GM23338 (cell line): ENCODE results near the gene ZNF614. TPM values are rescaled to one million over a fixed set of nuclear protein-coding genes. Genes with fewer than 3 reads are reported as not detected.

Experiments
- ATAC-seq: fragments of 200-7000 bp; cut with Tn5 transposase; 3 replicates; pipeline ENCODE4 v1.9.1; 2020
- DNase-seq: peaks from one replicate; pipeline ENCODE4 v3.0.0-alpha.2; 2015; ENCODE audit warnings: low spot score
- H2AFZ ChIP-seq: fragments of 200-600 bp; sonication (generic); 2 replicates; pipeline ENCODE4 v1.8.0; 2016; ENCODE audit warnings: antibody characterized with exemption, mild to moderate bottlenecking, moderate library complexity
- H3F3A ChIP-seq: fragments of 200-600 bp; sonication (generic); replicated peaks from 2 replicates; pipeline ENCODE4 v1.8.0; 2017; ENCODE audit warnings: antibody characterized with exemption, mixed run types, low read depth
- H3K27ac ChIP-seq: fragments of 200-600 bp; sonication (generic); 2 replicates; pipeline ENCODE4 v1.6.1; 2016; ENCODE audit warnings: low read depth
- H3K27me3 ChIP-seq: fragments of 200-600 bp; sonication (generic); 2 replicates; pipeline ENCODE4 v1.8.0; 2016; ENCODE audit warnings: mild to moderate bottlenecking, mixed run types, moderate library complexity; ENCODE audit not compliant: insufficient read depth
- H3K36me3 ChIP-seq: fragments of 200-600 bp; sonication (generic); 2 replicates; pipeline ENCODE4 v1.8.0; 2016; ENCODE audit warnings: mild to moderate bottlenecking; ENCODE audit not compliant: insufficient read depth
- H3K4me1 ChIP-seq: fragments of 200-600 bp; sonication (generic); 2 replicates; pipeline ENCODE4 v1.8.0; 2016; ENCODE audit warnings: mild to moderate bottlenecking, moderate library complexity; ENCODE audit not compliant: insufficient read depth
- H3K4me2 ChIP-seq: fragments of 200-600 bp; sonication (generic); 2 replicates; pipeline ENCODE4 v1.7.1; 2017; ENCODE audit warnings: mixed run types
- H3K4me3 ChIP-seq: fragments of 200-600 bp; sonication (generic); 2 replicates; pipeline ENCODE4 v1.6.1; 2016; ENCODE audit warnings: mixed run types
- H3K79me2 ChIP-seq: fragments of 200-600 bp; sonication (generic); replicated peaks from 2 replicates; pipeline ENCODE4 v1.8.0; 2017; ENCODE audit warnings: mild to moderate bottlenecking; ENCODE audit not compliant: insufficient read depth
- H3K9me2 ChIP-seq: fragments of 200-600 bp; sonication (generic); 2 replicates; pipeline ENCODE4 v1.8.0; 2017; ENCODE audit not compliant: insufficient read depth
- H4K20me1 ChIP-seq: fragments of 200-600 bp; sonication (generic); replicated peaks from 2 replicates; pipeline ENCODE4 v1.8.0; 2017; ENCODE audit warnings: mild to moderate bottlenecking; ENCODE audit not compliant: insufficient read depth
- H3K27ac Mint-ChIP-seq: 2 replicates; pipeline ENCODE4 v1.8.0; 2020; ENCODE audit warnings: inconsistent platforms, mild to moderate bottlenecking, moderate library complexity, mixed read lengths
- H3K27me3 Mint-ChIP-seq: 3 replicates; pipeline ENCODE4 v1.8.0; 2022; ENCODE audit warnings: low read depth, mild to moderate bottlenecking, moderate library complexity, mixed read lengths, inconsistent platforms; ENCODE audit not compliant: insufficient read depth, poor library complexity
- H3K36me3 Mint-ChIP-seq: 3 replicates; pipeline ENCODE4 v1.8.0; 2021; ENCODE audit warnings: low read depth, mild to moderate bottlenecking, inconsistent platforms, moderate library complexity, mixed read lengths
- H3K4me1 Mint-ChIP-seq: 3 replicates; pipeline ENCODE4 v1.8.0; 2020; ENCODE audit warnings: mild to moderate bottlenecking, inconsistent platforms, mixed read lengths
- H3K4me3 Mint-ChIP-seq: 3 replicates; pipeline ENCODE4 v1.8.0; 2021; ENCODE audit warnings: moderate library complexity, mild to moderate bottlenecking, inconsistent platforms, mixed read lengths
- H3K9me3 Mint-ChIP-seq: 3 replicates; pipeline ENCODE4 v1.8.0; 2020; ENCODE audit warnings: moderate library complexity, mild to moderate bottlenecking, inconsistent platforms, mixed read lengths
- CREB1 ChIP-seq: fragments of 250-450 bp; sonication (Bioruptor Pico); IDR thresholded peaks from 2 replicates; pipeline ENCODE4 v1.5.0; 2020; ENCODE audit warnings: low read depth, mild to moderate bottlenecking, moderate library complexity
- EZH2 ChIP-seq: fragments of 200-600 bp; sonication (generic); IDR thresholded peaks from one replicate; pipeline ENCODE4 v1.8.0; 2017; ENCODE audit warnings: antibody characterized with exemption, mild to moderate bottlenecking, low read depth; ENCODE audit not compliant: unreplicated experiment
- EZH2phosphoT487 ChIP-seq: fragments of 200-600 bp; sonication (generic); IDR thresholded peaks from one replicate; pipeline ENCODE4 v1.8.1; 2018; ENCODE audit warnings: antibody characterized with exemption; ENCODE audit not compliant: unreplicated experiment
- JUNB ChIP-seq: IDR thresholded peaks from one replicate; pipeline ENCODE4 v1.6.1; 2016; ENCODE audit warnings: antibody characterized with exemption; ENCODE audit not compliant: unreplicated experiment
- NANOG ChIP-seq: IDR thresholded peaks from 2 replicates; pipeline ENCODE4 v1.6.1; 2016; ENCODE audit warnings: antibody characterized with exemption, borderline replicate concordance
- POLR2AphosphoS5 ChIP-seq: IDR thresholded peaks from 2 replicates; pipeline ENCODE4 v1.6.1; 2016; ENCODE audit warnings: antibody characterized with exemption, low read depth
- REST ChIP-seq: IDR thresholded peaks from one replicate; pipeline ENCODE4 v1.6.1; 2018; ENCODE audit warnings: antibody characterized with exemption; ENCODE audit not compliant: unreplicated experiment
- STAT1 ChIP-seq: IDR thresholded peaks from one replicate; pipeline ENCODE4 v1.6.1; 2016; ENCODE audit warnings: antibody characterized with exemption; ENCODE audit not compliant: unreplicated experiment
- ZNF114 ChIP-seq: fragments of 250-450 bp; sonication (Bioruptor Pico); IDR thresholded peaks from 2 replicates; pipeline ENCODE4 v1.5.0; 2020; ENCODE audit warnings: mild to moderate bottlenecking, moderate library complexity
- ZNF331 ChIP-seq: fragments of 250-450 bp; sonication (Bioruptor Pico); IDR thresholded peaks from 2 replicates; pipeline ENCODE4 v1.5.0; 2020; ENCODE audit warnings: low read depth, mild to moderate bottlenecking, moderate library complexity
- polyA plus RNA-seq: library from polyadenylated mRNA; unstranded; fragments of >200 nt; fragmentation: Nextera tagmentation; extraction: Ambion mirVana; gene quantifications from 2 replicates; pipeline ENCODE4 v1.2.1, GENCODE V29; 2016
- total RNA-seq: library from RNA; depleted of rRNA; stranded (reverse); fragments of >200 nt; shearing (Covaris generic); gene quantifications from 2 replicates; pipeline ENCODE4 v1.2.3, GENCODE V29; 2014
- TF ChIP-seq, protein P1 (sequence below): IDR thresholded peaks from 2 replicates; pipeline ENCODE4 v1.6.1; 2016; ENCODE audit warnings: antibody characterized with exemption
- TF ChIP-seq, protein P2 (sequence below): fragments of 250-450 bp; sonication (Bioruptor Pico); IDR thresholded peaks from 2 replicates; pipeline ENCODE4 v1.5.0; 2020; ENCODE audit warnings: mild to moderate bottlenecking, moderate library complexity

The ZNF614 gene
- total and polyA plus RNA-seq, 2 experiments from 2014 or later, result 9.1 to 26.2 TPM

- peaks cover 9% of the 10 kb centered on the region for H3K79me2 ChIP-seq
- H3K9me3 Mint-ChIP-seq, result peaks cover 77% of the 10 kb centered on the region
- 0 out of 2 replicates have a peak, but pooled peaks cover 4% of the 10 kb centered on the region for H3F3A ChIP-seq
- H3K27ac Mint-ChIP-seq, result no peak overlapping the region
- no peak overlapping the region for H3K4me2 ChIP-seq
- no peaks in the 10 kb centered on the region for H3K27me3 ChIP-seq
- peaks cover 2% of the 10 kb centered on the region for H3K27me3 Mint-ChIP-seq
- H3K4me3 Mint-ChIP-seq, result no peak overlapping the region
- H3K4me3 ChIP-seq, result no peak overlapping the region
- H4K20me1 ChIP-seq, result no peaks in the 10 kb centered on the region
- H2AFZ ChIP-seq, result no peak overlapping the region
- no peak overlapping the region for H3K27ac ChIP-seq
- peaks cover 87% of the 10 kb centered on the region for H3K36me3 Mint-ChIP-seq
- no peaks in the 10 kb centered on the region for H3K4me1 Mint-ChIP-seq
- ATAC-seq (no peak), DNase-seq (peak; percentile 22)
- TF ChIP-seq NANOG (no peak), REST (no peak), ZNF114 (no peak), EZH2phosphoT487 (no peak), CREB1 (CRISPR knock-in tag) (no peak), ZNF331 (CRISPR knock-in tag) (no peak), POLR2AphosphoS5 (no peak), STAT1 (no peak), JUNB (no peak), EZH2 (no peak)
- TF ChIP-seq, protein P1, sequence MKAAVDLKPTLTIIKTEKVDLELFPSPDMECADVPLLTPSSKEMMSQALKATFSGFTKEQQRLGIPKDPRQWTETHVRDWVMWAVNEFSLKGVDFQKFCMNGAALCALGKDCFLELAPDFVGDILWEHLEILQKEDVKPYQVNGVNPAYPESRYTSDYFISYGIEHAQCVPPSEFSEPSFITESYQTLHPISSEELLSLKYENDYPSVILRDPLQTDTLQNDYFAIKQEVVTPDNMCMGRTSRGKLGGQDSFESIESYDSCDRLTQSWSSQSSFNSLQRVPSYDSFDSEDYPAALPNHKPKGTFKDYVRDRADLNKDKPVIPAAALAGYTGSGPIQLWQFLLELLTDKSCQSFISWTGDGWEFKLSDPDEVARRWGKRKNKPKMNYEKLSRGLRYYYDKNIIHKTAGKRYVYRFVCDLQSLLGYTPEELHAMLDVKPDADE, result no peak
- TF ChIP-seq, protein P2, sequence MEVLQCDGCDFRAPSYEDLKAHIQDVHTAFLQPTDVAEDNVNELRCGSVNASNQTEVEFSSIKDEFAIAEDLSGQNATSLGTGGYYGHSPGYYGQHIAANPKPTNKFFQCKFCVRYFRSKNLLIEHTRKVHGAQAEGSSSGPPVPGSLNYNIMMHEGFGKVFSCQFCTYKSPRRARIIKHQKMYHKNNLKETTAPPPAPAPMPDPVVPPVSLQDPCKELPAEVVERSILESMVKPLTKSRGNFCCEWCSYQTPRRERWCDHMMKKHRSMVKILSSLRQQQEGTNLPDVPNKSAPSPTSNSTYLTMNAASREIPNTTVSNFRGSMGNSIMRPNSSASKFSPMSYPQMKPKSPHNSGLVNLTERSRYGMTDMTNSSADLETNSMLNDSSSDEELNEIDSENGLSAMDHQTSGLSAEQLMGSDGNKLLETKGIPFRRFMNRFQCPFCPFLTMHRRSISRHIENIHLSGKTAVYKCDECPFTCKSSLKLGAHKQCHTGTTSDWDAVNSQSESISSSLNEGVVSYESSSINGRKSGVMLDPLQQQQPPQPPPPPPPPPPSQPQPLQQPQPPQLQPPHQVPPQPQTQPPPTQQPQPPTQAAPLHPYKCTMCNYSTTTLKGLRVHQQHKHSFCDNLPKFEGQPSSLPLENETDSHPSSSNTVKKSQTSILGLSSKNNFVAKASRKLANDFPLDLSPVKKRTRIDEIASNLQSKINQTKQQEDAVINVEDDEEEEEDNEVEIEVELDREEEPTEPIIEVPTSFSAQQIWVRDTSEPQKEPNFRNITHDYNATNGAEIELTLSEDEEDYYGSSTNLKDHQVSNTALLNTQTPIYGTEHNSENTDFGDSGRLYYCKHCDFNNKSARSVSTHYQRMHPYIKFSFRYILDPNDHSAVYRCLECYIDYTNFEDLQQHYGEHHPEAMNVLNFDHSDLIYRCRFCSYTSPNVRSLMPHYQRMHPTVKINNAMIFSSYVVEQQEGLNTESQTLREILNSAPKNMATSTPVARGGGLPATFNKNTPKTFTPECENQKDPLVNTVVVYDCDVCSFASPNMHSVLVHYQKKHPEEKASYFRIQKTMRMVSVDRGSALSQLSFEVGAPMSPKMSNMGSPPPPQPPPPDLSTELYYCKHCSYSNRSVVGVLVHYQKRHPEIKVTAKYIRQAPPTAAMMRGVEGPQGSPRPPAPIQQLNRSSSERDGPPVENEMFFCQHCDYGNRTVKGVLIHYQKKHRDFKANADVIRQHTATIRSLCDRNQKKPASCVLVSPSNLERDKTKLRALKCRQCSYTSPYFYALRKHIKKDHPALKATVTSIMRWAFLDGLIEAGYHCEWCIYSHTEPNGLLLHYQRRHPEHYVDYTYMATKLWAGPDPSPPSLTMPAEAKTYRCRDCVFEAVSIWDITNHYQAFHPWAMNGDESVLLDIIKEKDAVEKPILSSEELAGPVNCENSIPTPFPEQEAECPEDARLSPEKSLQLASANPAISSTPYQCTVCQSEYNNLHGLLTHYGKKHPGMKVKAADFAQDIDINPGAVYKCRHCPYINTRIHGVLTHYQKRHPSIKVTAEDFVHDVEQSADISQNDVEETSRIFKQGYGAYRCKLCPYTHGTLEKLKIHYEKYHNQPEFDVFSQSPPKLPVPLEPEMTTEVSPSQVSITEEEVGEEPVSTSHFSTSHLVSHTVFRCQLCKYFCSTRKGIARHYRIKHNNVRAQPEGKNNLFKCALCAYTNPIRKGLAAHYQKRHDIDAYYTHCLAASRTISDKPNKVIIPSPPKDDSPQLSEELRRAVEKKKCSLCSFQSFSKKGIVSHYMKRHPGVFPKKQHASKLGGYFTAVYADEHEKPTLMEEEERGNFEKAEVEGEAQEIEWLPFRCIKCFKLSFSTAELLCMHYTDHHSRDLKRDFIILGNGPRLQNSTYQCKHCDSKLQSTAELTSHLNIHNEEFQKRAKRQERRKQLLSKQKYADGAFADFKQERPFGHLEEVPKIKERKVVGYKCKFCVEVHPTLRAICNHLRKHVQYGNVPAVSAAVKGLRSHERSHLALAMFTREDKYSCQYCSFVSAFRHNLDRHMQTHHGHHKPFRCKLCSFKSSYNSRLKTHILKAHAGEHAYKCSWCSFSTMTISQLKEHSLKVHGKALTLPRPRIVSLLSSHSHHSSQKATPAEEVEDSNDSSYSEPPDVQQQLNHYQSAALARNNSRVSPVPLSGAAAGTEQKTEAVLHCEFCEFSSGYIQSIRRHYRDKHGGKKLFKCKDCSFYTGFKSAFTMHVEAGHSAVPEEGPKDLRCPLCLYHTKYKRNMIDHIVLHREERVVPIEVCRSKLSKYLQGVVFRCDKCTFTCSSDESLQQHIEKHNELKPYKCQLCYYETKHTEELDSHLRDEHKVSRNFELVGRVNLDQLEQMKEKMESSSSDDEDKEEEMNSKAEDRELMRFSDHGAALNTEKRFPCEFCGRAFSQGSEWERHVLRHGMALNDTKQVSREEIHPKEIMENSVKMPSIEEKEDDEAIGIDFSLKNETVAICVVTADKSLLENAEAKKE (CRISPR knock-in tag), result no peak
- H3K9me2 ChIP-seq, result no peaks in the 10 kb centered on the region
- H3K4me1 ChIP-seq, result no peaks in the 10 kb centered on the region
- peaks cover 56% of the 10 kb centered on the region for H3K36me3 ChIP-seq
Observed at GRCh38 chr19:51971624-51972023, 56.6 kb downstream of the ZNF614 start.
